HepG2 (cell line): ENCODE data around the gene ZMYND8. TPM values are rescaled to one million over a fixed set of nuclear protein-coding genes. Genes with fewer than 3 reads are reported as not detected.

ENCODE experiments used
- ATF3 ChIP-seq: sonication (generic); formaldehyde crosslinking; IDR thresholded peaks from 2 replicates; pipeline ENCODE4 v1.4.0; 2020; ENCODE audit warnings: missing genetic modification reagents
- ATF7-NPFF ChIP-seq: sonication (generic); formaldehyde crosslinking; IDR thresholded peaks from 2 replicates; pipeline ENCODE4 v1.8.1; 2023; ENCODE audit warnings: mild to moderate bottlenecking, low read depth, missing genetic modification reagents, moderate library complexity
- ATRX ChIP-seq: sonication (generic); formaldehyde crosslinking; IDR thresholded peaks from 2 replicates; pipeline ENCODE4 v1.4.0; 2020; ENCODE audit warnings: missing genetic modification reagents, borderline replicate concordance
- CREBL2 ChIP-seq: sonication (generic); formaldehyde crosslinking; IDR thresholded peaks from 2 replicates; pipeline ENCODE4 v1.8.1; 2023; ENCODE audit warnings: missing genetic modification reagents, mild to moderate bottlenecking, borderline replicate concordance
- DNMT1 ChIP-seq: sonication (generic); formaldehyde crosslinking; IDR thresholded peaks from 2 replicates; pipeline ENCODE4 v1.5.1; 2020; ENCODE audit warnings: mild to moderate bottlenecking, missing genetic modification reagents
- JARID2 ChIP-seq: sonication (generic); formaldehyde crosslinking; IDR thresholded peaks from 2 replicates; pipeline ENCODE4 v1.8.1; 2023; ENCODE audit warnings: missing genetic modification reagents, inconsistent platforms; ENCODE audit not compliant: insufficient replicate concordance
- MXI1 ChIP-seq: IDR thresholded peaks from 3 replicates; pipeline ENCODE4 v1.6.1; 2012; ENCODE audit warnings: low read depth, low read length, inconsistent platforms, borderline replicate concordance
- NR3C1 ChIP-seq: sonication (generic); formaldehyde crosslinking; IDR thresholded peaks from 2 replicates; pipeline ENCODE4 v1.4.0; 2020; ENCODE audit warnings: missing genetic modification reagents
- PRMT3 ChIP-seq: sonication (generic); formaldehyde crosslinking; IDR thresholded peaks from 2 replicates; pipeline ENCODE4 v1.8.1; 2022; ENCODE audit warnings: low read depth, mild to moderate bottlenecking, moderate library complexity, missing genetic modification reagents, borderline replicate concordance
- RARA ChIP-seq: IDR thresholded peaks from 2 replicates; pipeline ENCODE4 v1.6.1; 2016; ENCODE audit warnings: missing genetic modification reagents, missing compliant biosample characterization
- XBP1 ChIP-seq: sonication (generic); formaldehyde crosslinking; IDR thresholded peaks from 2 replicates; pipeline ENCODE4 v1.5.0; 2020; ENCODE audit warnings: missing genetic modification reagents
- ZFP90 ChIP-seq: sonication (generic); formaldehyde crosslinking; IDR thresholded peaks from 2 replicates; pipeline ENCODE4 v1.8.0; 2022; ENCODE audit warnings: missing genetic modification reagents, mild to moderate bottlenecking, inconsistent platforms, borderline replicate concordance
- ZFX ChIP-seq: sonication (generic); formaldehyde crosslinking; IDR thresholded peaks from 2 replicates; pipeline ENCODE4 v1.4.0; 2020; ENCODE audit warnings: mild to moderate bottlenecking, low read depth, missing genetic modification reagents, moderate library complexity
- ZMAT3 ChIP-seq: sonication (generic); formaldehyde crosslinking; conservative IDR thresholded peaks from 2 replicates; pipeline ENCODE4 v1.7.0; 2021; ENCODE audit warnings: missing genetic modification reagents
- ZNF260 ChIP-seq: sonication (generic); formaldehyde crosslinking; IDR thresholded peaks from 2 replicates; pipeline ENCODE4 v1.4.0; 2020; ENCODE audit warnings: missing genetic modification reagents, low read depth, mild to moderate bottlenecking, borderline replicate concordance
- ZNF337 ChIP-seq: sonication (generic); formaldehyde crosslinking; IDR thresholded peaks from 2 replicates; pipeline ENCODE4 v1.5.1; 2020; ENCODE audit warnings: missing genetic modification reagents, low read depth, mild to moderate bottlenecking, borderline replicate concordance
- ZNF33A ChIP-seq: sonication (generic); formaldehyde crosslinking; IDR thresholded peaks from 2 replicates; pipeline ENCODE4 v1.5.1; 2020; ENCODE audit warnings: missing genetic modification reagents, mild to moderate bottlenecking, moderate library complexity, borderline replicate concordance
- ZNF383 ChIP-seq: sonication (generic); formaldehyde crosslinking; IDR thresholded peaks from 2 replicates; pipeline ENCODE4 v1.4.0; 2020; ENCODE audit warnings: missing genetic modification reagents, mild to moderate bottlenecking, borderline replicate concordance
- ZNF44 ChIP-seq: sonication (generic); formaldehyde crosslinking; IDR thresholded peaks from 2 replicates; pipeline ENCODE4 v1.5.1; 2020; ENCODE audit warnings: mild to moderate bottlenecking, missing genetic modification reagents
- ZNF616 ChIP-seq: sonication (generic); formaldehyde crosslinking; IDR thresholded peaks from 2 replicates; pipeline ENCODE4 v1.5.0; 2020; ENCODE audit warnings: low read depth, mild to moderate bottlenecking, missing genetic modification reagents
- ZNF619 ChIP-seq: sonication (generic); formaldehyde crosslinking; IDR thresholded peaks from 2 replicates; pipeline ENCODE4 v1.4.0; 2020; ENCODE audit warnings: mild to moderate bottlenecking, missing genetic modification reagents
- ZNF709 ChIP-seq: sonication (generic); formaldehyde crosslinking; IDR thresholded peaks from 2 replicates; pipeline ENCODE4 v1.5.0; 2020; ENCODE audit warnings: mild to moderate bottlenecking, missing genetic modification reagents
- ZNF841 ChIP-seq: sonication (generic); formaldehyde crosslinking; IDR thresholded peaks from 2 replicates; pipeline ENCODE4 v1.8.1; 2023; ENCODE audit warnings: missing genetic modification reagents, borderline replicate concordance
- polyA plus RNA-seq, 8 experiments: library from polyadenylated mRNA; depleted of rRNA in 3 of 8; stranded (reverse) in 7 of 8; unstranded in 1 of 8; fragments of >200 nt; fragmentation: Illumina TruSeq in 4 of 8; extraction: Trizol in 4 of 8; gene quantifications; 2 replicates each; pipeline versions ENCODE4 v1.2.1 to v1.2.3, GENCODE V29; 2011 to 2016; ENCODE audit warnings: low read depth in 4 of 8, missing spikeins in 1 of 8, mixed read lengths in 1 of 8; ENCODE audit not compliant: insufficient read depth in 1 of 8
- total RNA-seq, 5 experiments: library from RNA; depleted of rRNA; stranded (reverse); fragments of >200 nt; fragmentation: Illumina TruSeq; extraction: Trizol; gene quantifications; 2 replicates each; pipeline ENCODE4 v1.2.3, GENCODE V29; 2016; ENCODE audit warnings: low read depth in 1 of 5
- TF ChIP-seq, protein P1 (sequence below): sonication (generic); formaldehyde crosslinking; IDR thresholded peaks from 2 replicates; pipeline ENCODE4 v1.8.1; 2023; ENCODE audit warnings: mild to moderate bottlenecking, missing genetic modification reagents, borderline replicate concordance
- TF ChIP-seq, protein P2 (sequence below): sonication (generic); formaldehyde crosslinking; IDR thresholded peaks from 2 replicates; pipeline ENCODE4 v1.5.1; 2020; ENCODE audit warnings: missing genetic modification reagents, mild to moderate bottlenecking, borderline replicate concordance
- TF ChIP-seq, protein P3 (sequence below): sonication (generic); formaldehyde crosslinking; IDR thresholded peaks from 2 replicates; pipeline ENCODE4 v1.8.1; 2023; ENCODE audit warnings: mild to moderate bottlenecking, missing genetic modification reagents

ZMYND8 gene
- total and polyA plus RNA-seq, 2 of the 13 experiments (the other 11 are each of a cell fraction or from before 2014, with no cell fraction given) = 53.9 to 84.7 TPM

- TF ChIP-seq ZNF337 (CRISPR knock-in tag) (no peak), ZNF383 (no peak), ZMAT3 (CRISPR knock-in tag) (no peak), ZNF33A (CRISPR knock-in tag) (no peak), DNMT1 (CRISPR knock-in tag) (no peak), ZFP90 (CRISPR knock-in tag) (0 out of 2 replicates have a peak, but pooled peaks have one; percentile 3), ZNF709 (CRISPR knock-in tag) (peak; percentile 57; the same call in 1 of the 2 replicates), ATF7-NPFF (CRISPR knock-in tag) (peak; percentile 54; the same call in 1 of the 2 replicates), ATF3 (peak; percentile 17; the same call in 1 of the 2 replicates), CREBL2 (CRISPR knock-in tag) (no peak; the same call in 1 of the 2 replicates), ZNF619 (0 out of 2 replicates have a peak, but pooled peaks have one; percentile 24), ZNF44 (CRISPR knock-in tag) (no peak; the same call in 1 of the 2 replicates), ZFX (CRISPR knock-in tag) (peak; percentile 47; the same call in 1 of the 2 replicates), MXI1 (peak; percentile 71; the same call in 1 of the 3 replicates), RARA (CRISPR knock-in tag) (peak; percentile 77), ATRX (no peak), PRMT3 (CRISPR knock-in tag) (no peak), JARID2 (CRISPR knock-in tag) (no peak), ZNF841 (no peak), NR3C1 (CRISPR knock-in tag) (no peak), XBP1 (CRISPR knock-in tag) (no peak), ZNF616 (CRISPR knock-in tag) (no peak), ZNF260 (CRISPR knock-in tag) (no peak)
- TF ChIP-seq, protein P1, sequence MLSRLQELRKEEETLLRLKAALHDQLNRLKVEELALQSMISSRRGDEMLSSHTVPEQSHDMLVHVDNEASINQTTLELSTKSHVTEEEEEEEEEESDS = no peak
- TF ChIP-seq, protein P2, sequence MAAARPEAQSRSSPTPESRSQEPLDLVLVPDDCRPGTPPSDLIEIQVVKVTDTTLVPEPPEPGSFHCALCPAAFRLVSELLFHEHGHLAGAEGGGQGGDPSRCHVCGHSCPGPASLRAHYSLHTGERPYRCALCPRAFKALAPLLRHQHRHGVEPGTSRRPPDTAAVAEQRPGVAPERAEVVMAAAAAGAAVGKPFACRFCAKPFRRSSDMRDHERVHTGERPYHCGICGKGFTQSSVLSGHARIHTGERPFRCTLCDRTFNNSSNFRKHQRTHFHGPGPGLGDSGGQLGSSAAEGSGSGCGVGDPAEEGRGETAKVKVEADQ (CRISPR knock-in tag) = 0 out of 2 replicates have a peak, but pooled peaks have one; percentile 53
- TF ChIP-seq, protein P3, sequence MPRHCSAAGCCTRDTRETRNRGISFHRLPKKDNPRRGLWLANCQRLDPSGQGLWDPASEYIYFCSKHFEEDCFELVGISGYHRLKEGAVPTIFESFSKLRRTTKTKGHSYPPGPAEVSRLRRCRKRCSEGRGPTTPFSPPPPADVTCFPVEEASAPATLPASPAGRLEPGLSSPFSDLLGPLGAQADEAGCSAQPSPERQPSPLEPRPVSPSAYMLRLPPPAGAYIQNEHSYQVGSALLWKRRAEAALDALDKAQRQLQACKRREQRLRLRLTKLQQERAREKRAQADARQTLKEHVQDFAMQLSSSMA (CRISPR knock-in tag) = no peak
These were observed 35.3 kb downstream of the ZMYND8 start (continued) for GRCh38 chr20:47320990-47321805.
